G401 (cell line): ENCODE results near the gene LRBA. TPM values are rescaled to one million over a fixed set of nuclear protein-coding genes. Genes with fewer than 3 reads are reported as not detected.
"Not testable (repeated sequence)": the region's sequence is repeated elsewhere in the genome, so short reads cannot be mapped to it uniquely, and the experiment has no call there.

Experiments
- DNase-seq: peaks from one replicate; pipeline ENCODE4 v3.0.0-alpha.2; 2015; ENCODE audit warnings: low spot score
- in situ Hi-C: cut with HindIII; loops from 2 replicates; pipeline ENCODE4 v1.10.0; 2016; ENCODE audit warnings: low sequenced_read_pairs, mixed read lengths
- total RNA-seq: library from RNA; depleted of rRNA; stranded (reverse); fragments of >200 nt; shearing (Covaris generic); gene quantifications from 2 replicates; pipeline ENCODE4 v1.2.3, GENCODE V29; 2014

LRBA gene
- total RNA-seq, 1 experiment from 2014 or later = 71.7 TPM

DNA sequence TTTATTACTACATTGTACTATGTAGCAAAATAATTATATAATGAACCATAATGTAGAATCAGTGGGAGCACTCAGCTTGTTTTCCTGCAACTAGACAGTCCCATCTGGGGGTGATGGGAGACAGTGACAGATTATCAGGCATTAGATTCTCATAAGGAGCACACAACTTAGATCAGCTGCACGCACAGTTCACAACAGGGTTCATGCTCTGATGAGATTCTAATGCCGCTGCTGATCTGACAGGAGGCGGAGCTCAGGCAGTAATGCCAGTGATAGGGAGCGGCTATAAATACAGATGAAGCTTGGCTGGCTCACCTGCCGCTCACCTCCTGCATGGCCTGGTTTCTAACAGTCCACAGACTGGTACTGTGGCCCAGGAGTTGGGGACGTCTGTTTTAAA lies 233.9 kb downstream of the LRBA start:
- in situ Hi-C loops = no loop called here
- peak; percentile 22 for DNase-seq

GRCh38 chr4:150779707-150780106 lies 235.4 kb downstream of the LRBA start:
- in situ Hi-C loops = no loop called here
- DNase-seq = no peak

GRCh38 chr4:150773729-150774449 lies 241.2 kb downstream of the LRBA start:
- in situ Hi-C loops = no loop called here
- no peak for DNase-seq

GRCh38 chr4:150773032-150773431 lies 242.1 kb downstream of the LRBA start:
- no peak for DNase-seq
- in situ Hi-C loops = no loop called here

- in situ Hi-C loops = no loop called here
- no peak for DNase-seq
Measured at GRCh38 chr4:150771382-150771781, 243.7 kb downstream of the LRBA start.

DNA sequence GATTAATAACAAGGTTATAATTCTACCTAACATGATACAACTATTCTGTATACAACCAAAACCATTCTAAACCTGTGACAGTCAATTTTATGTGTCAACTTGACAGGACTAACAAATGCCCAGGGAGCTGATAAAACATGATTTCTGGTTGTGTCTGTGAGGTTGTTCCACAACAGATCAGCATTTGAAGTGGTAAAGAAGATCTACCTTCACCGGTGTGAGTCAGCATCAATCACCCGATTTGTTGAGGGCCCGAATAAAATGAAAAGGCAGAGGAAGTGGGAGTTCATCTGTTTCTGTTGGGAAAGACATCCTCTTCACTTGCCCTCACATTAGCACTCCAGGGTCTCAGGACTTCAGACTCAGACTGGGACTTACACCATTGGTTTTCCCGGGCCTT lies 245.2 kb downstream of the LRBA start:
- in situ Hi-C loops = no loop called here
- no peak for DNase-seq

DNA sequence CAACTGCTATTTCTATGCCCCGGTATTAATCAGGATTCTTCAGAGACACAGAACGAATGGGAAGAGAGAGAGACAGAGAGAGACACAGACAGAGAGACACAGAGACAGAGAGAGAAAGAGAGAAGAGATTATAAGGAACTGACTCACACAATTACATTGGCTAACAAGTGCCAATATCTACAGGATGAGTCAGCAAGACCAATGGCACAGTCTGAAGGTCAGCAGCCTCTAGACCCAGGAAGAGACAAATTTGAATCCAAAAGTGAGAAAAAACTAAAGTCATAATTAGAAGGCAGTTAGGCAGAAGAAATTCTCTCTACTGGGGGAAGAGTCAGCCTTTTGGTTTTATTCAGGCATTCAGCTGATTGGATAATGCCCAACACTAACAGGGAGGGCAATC lies 245.8 kb downstream of the LRBA start:
- no peak for DNase-seq

GRCh38 chr4:150768497-150768896 lies 246.6 kb downstream of the LRBA start:
- in situ Hi-C loops = no loop called here

More for the DNA sequence above, 245.8 kb downstream of the LRBA start:
- in situ Hi-C loops = no loop called here

DNA sequence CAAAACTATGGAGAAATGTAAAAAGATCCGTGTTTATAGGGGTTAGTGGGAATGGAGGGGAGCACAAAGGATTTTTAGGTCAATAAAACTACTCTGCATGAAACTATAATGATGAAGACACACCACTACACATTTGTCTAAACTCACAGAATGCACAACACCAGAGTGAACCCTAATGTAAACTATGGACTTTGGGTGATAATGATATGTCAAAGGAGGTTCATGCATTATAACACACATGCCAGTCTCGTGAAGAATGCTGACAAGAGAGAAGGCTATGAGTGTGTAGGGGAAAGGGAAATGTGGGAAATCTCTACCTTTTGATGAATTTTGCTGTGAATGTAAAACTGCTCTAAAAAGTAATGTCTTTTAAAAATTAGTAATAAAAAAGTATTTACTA lies 249.9 kb downstream of the LRBA start:
- DNase-seq = no peak
- in situ Hi-C loops = no loop called here

More at GRCh38 chr4:150768497-150768896, 246.6 kb downstream of the LRBA start:
- DNase-seq = no peak

GRCh38 chr4:150751648-150752047 lies 263.4 kb downstream of the LRBA start:
- DNase-seq = no peak
- in situ Hi-C loops = no loop called here

DNA sequence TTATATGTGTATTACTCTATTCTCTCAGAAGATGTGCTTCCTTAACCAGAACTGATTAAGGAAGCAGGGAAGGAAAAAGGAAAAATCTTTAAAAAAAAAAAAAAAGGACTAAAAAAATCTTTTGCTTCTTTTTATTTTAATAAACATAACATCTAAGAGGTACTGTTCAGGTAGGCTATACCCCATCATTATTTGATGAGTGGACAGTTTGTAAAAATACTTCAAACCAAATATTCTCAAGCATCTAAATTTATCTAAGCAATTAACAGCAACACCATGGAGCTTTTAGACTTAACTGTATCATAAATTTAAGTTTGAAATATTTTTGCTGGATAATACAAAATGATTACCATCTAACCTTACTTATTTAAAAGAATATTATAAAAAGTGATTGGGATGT lies 264.3 kb downstream of the LRBA start:
- DNase-seq = no peak
- in situ Hi-C loops = no loop called here

DNA sequence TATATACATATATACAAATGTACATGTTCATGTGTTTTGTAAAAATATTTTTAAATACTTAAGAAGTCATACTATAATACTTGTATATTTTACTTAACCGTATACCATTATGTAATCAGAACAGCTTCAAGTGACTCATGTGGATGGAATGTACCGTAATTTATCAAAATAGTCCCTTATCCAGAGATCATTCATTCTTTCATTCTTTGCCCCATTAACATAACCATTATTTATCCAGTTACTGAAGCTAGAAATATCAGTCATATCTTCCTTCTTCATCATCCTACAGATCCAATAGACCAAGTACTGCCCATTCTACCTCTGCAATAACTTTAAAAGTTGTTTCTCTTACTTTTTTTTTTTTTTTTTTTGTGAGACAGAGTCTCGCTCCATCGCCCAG lies 268.9 kb downstream of the LRBA start:
- in situ Hi-C loops = no loop called here
- DNase-seq = no peak

GRCh38 chr4:150744570-150744969 lies 270.5 kb downstream of the LRBA start:
- in situ Hi-C loops = no loop called here
- DNase-seq = no peak

DNA sequence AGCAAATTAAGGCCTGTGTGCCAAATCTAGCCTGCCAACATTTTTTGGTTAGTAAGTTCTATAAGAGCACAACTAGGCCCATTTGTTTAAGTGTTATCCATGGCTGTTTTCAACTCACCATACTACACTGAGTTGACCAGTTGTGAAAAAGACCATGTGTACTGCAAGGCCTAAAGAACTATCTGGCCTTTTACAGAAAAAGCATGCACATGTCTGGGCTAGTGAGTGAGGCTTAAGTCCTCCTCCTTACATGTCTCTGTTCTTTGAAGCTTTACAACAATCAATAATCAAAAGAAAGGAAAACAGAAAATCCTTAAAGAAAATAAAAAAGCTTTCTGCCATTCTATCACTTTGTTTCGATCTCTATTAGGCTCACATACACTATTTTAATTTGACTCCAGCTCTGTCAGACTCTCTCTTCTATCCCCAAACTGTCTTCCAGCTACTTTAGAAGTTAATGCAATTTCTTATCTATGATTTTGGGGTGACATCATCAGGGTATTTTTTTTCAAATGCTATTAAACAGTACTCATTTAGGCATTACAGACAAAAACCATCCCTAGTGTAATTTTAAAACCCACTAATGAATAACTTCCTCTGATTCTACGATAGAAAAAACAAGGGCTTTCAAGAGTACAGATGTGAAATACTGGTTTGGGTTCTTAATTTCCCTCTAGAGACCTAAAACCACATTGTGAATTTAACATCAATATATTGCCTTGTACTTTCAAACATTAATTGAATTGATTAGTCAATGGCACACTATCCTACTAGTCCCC lies 271.3 kb downstream of the LRBA start:
- in situ Hi-C loops = no loop called here
- no peak for DNase-seq

GRCh38 chr4:150742930-150743329 lies 272.2 kb downstream of the LRBA start:
- DNase-seq, in situ Hi-C loops: not testable (repeated sequence)

DNA sequence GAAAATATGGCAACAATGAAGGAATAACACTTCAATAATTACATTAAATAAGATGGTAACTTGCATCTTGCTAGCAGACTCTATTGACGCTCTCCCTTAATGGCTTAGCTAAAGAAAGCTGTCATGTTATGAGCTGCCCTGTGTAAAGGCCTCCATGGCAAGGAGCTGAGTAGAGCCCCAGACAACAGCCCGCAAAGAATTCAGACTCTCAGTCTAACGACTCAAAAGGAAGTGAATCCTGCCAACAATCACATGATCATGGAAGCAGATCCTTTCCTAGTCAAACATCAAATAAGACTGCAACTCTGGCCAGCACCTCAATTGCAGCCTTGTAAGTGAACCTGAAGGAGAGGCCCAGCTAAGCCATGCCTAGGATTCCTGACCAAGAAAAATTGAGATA lies 275.5 kb downstream of the LRBA start:
- no peak for DNase-seq
- in situ Hi-C loops = no loop called here

GRCh38 chr4:150725957-150726523 lies 289.0 kb downstream of the LRBA start:
- no peak for DNase-seq
- in situ Hi-C loops = no loop called here

- in situ Hi-C loops = no loop called here
- DNase-seq = no peak
Measured at GRCh38 chr4:150723727-150724411, 291.2 kb downstream of the LRBA start.

- no peak for DNase-seq
- in situ Hi-C loops = no loop called here
Measured at GRCh38 chr4:150722908-150723362, 292.1 kb downstream of the LRBA start.
